SK-N-SH treated with all-trans-retinoic acid at 6 μM for 48 hours (cell line): ENCODE measurements around the gene TSGA10IP.

ENCODE experiments used
- ATAC-seq: fragments of 200-7000 bp; cut with Tn5 transposase; 3 replicates; pipeline ENCODE4 v1.9.1; 2020; ENCODE audit warnings: mild to moderate bottlenecking, moderate library complexity
- ARNTL ChIP-seq: fragments of 450-650 bp; formaldehyde crosslinking; IDR thresholded peaks from 2 replicates; pipeline ENCODE4 v1.5.0; 2020; ENCODE audit warnings: low read depth, mild to moderate bottlenecking, moderate library complexity, borderline replicate concordance
- BACH2 ChIP-seq: fragments of 250-450 bp; sonication (Bioruptor Pico); IDR thresholded peaks from 2 replicates; pipeline ENCODE4 v1.9.0; 2021; ENCODE audit warnings: mild to moderate bottlenecking, borderline replicate concordance
- CSDC2 ChIP-seq: fragments of 250-450 bp; sonication (Bioruptor Pico); IDR thresholded peaks from 2 replicates; pipeline ENCODE4 v1.5.0; 2020; ENCODE audit warnings: mild to moderate bottlenecking, moderate library complexity
- ESRRG ChIP-seq: fragments of 250-450 bp; sonication (Bioruptor Pico); IDR thresholded peaks from 2 replicates; pipeline ENCODE4 v1.6.1; 2021; ENCODE audit warnings: mild to moderate bottlenecking
- GLIS3 ChIP-seq: fragments of 250-450 bp; sonication (Bioruptor Pico); IDR thresholded peaks from 2 replicates; pipeline ENCODE4 v1.5.0; 2020; ENCODE audit warnings: mild to moderate bottlenecking, moderate library complexity
- ISL1 ChIP-seq: fragments of 250-450 bp; sonication (Bioruptor Pico); IDR thresholded peaks from 2 replicates; pipeline ENCODE4 v2.1.2; 2022; ENCODE audit warnings: mild to moderate bottlenecking, moderate library complexity
- PPARA ChIP-seq: fragments of 250-450 bp; sonication (Bioruptor Pico); IDR thresholded peaks from 2 replicates; pipeline ENCODE4 v1.5.0; 2020; ENCODE audit warnings: mild to moderate bottlenecking, borderline replicate concordance
- RARB ChIP-seq: fragments of 250-450 bp; sonication (Bioruptor Pico); IDR thresholded peaks from 2 replicates; pipeline ENCODE4 v1.8.0; 2021; ENCODE audit warnings: mild to moderate bottlenecking, moderate library complexity
- SNAI2 ChIP-seq: fragments of 250-450 bp; sonication (Bioruptor Pico); IDR thresholded peaks from 2 replicates; pipeline ENCODE4 v1.5.0; 2020; ENCODE audit warnings: mild to moderate bottlenecking, moderate library complexity
- TCF4 ChIP-seq: fragments of 250-450 bp; sonication (Bioruptor Pico); IDR thresholded peaks from 2 replicates; pipeline ENCODE4 v1.8.0; 2021; ENCODE audit warnings: mild to moderate bottlenecking, moderate library complexity, borderline replicate concordance
- ZFP3 ChIP-seq: fragments of 250-450 bp; sonication (Bioruptor Pico); IDR thresholded peaks from 2 replicates; pipeline ENCODE4 v1.5.0; 2020; ENCODE audit warnings: mild to moderate bottlenecking, moderate library complexity
- ZFP30 ChIP-seq: fragments of 450-650 bp; formaldehyde crosslinking; IDR thresholded peaks from 2 replicates; pipeline ENCODE4 v1.5.0; 2022; ENCODE audit warnings: mild to moderate bottlenecking, moderate library complexity
- ZNF565 ChIP-seq: fragments of 450-650 bp; formaldehyde crosslinking; conservative IDR thresholded peaks from 2 replicates; pipeline ENCODE4 v1.5.0; 2020; ENCODE audit warnings: low read depth, mild to moderate bottlenecking, moderate library complexity
- ZNF70 ChIP-seq: fragments of 450-650 bp; formaldehyde crosslinking; IDR thresholded peaks from 2 replicates; pipeline ENCODE4 v1.5.0; 2020; ENCODE audit warnings: mild to moderate bottlenecking, moderate library complexity
- ZNF8 ChIP-seq: fragments of 450-650 bp; formaldehyde crosslinking; IDR thresholded peaks from 2 replicates; pipeline ENCODE4 v1.5.0; 2020; ENCODE audit warnings: mild to moderate bottlenecking, moderate library complexity
- TF ChIP-seq, protein P1 (sequence below): fragments of 250-450 bp; sonication (Bioruptor Pico); IDR thresholded peaks from 2 replicates; pipeline ENCODE4 v1.5.1; 2020; ENCODE audit warnings: low read depth, mild to moderate bottlenecking, moderate library complexity
- TF ChIP-seq, protein P2 (sequence below): fragments of 250-450 bp; sonication (Bioruptor Pico); IDR thresholded peaks from 2 replicates; pipeline ENCODE4 v1.8.0; 2020; ENCODE audit warnings: mild to moderate bottlenecking, moderate library complexity, borderline replicate concordance
- TF ChIP-seq, protein P3 (sequence below): fragments of 250-450 bp; sonication (Bioruptor Pico); IDR thresholded peaks from 2 replicates; pipeline ENCODE4 v1.5.1; 2021; ENCODE audit warnings: mild to moderate bottlenecking, moderate library complexity
- TF ChIP-seq, protein P4 (sequence below): fragments of 250-450 bp; sonication (Bioruptor Pico); IDR thresholded peaks from 2 replicates; pipeline ENCODE4 v1.8.0; 2021; ENCODE audit warnings: low read depth, mild to moderate bottlenecking, moderate library complexity, borderline replicate concordance

TSGA10IP gene

DNA sequence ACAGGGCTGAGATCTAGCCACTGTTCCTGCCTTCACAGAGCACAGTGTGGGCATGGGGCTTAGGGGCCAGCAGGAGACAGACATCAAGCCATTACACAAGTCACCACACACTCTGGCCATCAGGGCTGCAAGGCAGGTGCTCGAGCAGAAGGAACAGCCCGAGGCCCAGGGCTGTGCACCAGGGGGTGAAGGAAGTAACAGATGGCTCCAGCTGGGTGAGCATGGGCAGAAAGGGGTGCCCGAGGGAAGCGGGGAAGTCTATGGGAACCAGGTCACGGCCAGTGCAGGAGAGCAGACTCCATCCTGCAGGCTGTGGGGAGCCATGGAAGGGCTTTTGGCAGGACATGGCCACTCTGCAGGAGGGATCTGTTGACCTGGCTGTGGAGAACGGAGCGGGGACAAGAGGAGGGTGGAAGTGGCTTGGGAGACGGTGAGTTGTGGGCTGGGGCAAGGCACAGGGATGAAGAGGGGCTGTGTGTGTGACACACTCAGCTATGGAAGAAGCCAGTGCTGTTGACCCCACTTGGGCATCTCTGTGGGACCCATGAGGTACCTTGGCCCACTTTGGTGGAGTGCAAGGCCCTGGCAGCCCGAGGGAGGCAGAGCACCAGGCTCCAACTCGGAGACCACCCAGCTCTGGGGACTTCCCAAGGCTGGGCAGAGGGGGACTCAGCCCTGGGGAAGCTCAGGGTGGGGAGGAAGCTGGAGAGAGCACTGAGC lies 30.0 kb upstream of the TSGA10IP start:
- ATAC-seq = peak; percentile 2
- no peak for TF ChIP-seq BACH2 (CRISPR knock-in tag)
- TF ChIP-seq ARNTL (CRISPR knock-in tag) = no peak
- no peak for TF ChIP-seq ZFP30
- TF ChIP-seq ZNF8 (CRISPR knock-in tag) = no peak
- no peak for TF ChIP-seq PPARA (CRISPR knock-in tag)
- no peak for TF ChIP-seq TCF4 (CRISPR knock-in tag)
- 0 out of 2 replicates have a peak, but pooled peaks have one; percentile 6 for TF ChIP-seq ZFP3 (CRISPR knock-in tag)
- TF ChIP-seq ZNF70 = no peak
- no peak for TF ChIP-seq SNAI2 (CRISPR knock-in tag)
- 0 out of 2 replicates have a peak, but pooled peaks have one; percentile 17 for TF ChIP-seq CSDC2 (CRISPR knock-in tag)
- no peak for TF ChIP-seq ISL1 (CRISPR knock-in tag)
- TF ChIP-seq, protein P1, sequence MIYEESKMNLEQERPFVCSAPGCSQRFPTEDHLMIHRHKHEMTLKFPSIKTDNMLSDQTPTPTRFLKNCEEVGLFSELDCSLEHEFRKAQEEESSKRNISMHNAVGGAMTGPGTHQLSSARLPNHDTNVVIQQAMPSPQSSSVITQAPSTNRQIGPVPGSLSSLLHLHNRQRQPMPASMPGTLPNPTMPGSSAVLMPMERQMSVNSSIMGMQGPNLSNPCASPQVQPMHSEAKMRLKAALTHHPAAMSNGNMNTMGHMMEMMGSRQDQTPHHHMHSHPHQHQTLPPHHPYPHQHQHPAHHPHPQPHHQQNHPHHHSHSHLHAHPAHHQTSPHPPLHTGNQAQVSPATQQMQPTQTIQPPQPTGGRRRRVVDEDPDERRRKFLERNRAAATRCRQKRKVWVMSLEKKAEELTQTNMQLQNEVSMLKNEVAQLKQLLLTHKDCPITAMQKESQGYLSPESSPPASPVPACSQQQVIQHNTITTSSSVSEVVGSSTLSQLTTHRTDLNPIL = no peak

DNA sequence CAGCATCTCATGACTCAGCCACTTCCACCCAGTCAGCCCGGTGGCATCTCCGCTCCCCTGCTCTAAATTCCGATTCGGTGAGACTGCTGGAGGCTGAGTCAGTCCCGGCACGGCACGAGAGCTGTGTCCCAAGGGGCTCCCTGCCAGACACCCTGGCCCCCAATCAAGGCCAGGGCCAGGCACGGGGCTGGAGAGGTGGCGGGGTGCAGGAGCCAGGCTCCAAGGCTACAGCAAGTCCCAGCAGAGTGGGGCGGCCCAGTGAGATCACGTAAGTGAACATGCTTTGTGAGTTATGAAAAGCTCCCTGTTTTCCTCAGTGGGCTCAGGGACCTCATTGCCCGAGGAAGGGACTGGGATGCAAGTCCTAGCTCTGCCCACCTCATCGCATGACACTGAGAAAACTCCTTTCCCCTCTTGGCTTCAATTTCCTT lies 29.4 kb upstream of the TSGA10IP start:
- peak; percentile 81 for ATAC-seq
- no peak for TF ChIP-seq CSDC2 (CRISPR knock-in tag)
- TF ChIP-seq, protein P1 = 0 out of 2 replicates have a peak, but pooled peaks have one; percentile 23
- peak; percentile 29; the same call in 1 of the 2 replicates for TF ChIP-seq ISL1 (CRISPR knock-in tag)
- TF ChIP-seq SNAI2 (CRISPR knock-in tag) = no peak
- TF ChIP-seq, protein P2, sequence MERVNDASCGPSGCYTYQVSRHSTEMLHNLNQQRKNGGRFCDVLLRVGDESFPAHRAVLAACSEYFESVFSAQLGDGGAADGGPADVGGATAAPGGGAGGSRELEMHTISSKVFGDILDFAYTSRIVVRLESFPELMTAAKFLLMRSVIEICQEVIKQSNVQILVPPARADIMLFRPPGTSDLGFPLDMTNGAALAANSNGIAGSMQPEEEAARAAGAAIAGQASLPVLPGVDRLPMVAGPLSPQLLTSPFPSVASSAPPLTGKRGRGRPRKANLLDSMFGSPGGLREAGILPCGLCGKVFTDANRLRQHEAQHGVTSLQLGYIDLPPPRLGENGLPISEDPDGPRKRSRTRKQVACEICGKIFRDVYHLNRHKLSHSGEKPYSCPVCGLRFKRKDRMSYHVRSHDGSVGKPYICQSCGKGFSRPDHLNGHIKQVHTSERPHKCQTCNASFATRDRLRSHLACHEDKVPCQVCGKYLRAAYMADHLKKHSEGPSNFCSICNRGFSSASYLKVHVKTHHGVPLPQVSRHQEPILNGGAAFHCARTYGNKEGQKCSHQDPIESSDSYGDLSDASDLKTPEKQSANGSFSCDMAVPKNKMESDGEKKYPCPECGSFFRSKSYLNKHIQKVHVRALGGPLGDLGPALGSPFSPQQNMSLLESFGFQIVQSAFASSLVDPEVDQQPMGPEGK (CRISPR knock-in tag) = peak; percentile 41; the same call in 1 of the 2 replicates

DNA sequence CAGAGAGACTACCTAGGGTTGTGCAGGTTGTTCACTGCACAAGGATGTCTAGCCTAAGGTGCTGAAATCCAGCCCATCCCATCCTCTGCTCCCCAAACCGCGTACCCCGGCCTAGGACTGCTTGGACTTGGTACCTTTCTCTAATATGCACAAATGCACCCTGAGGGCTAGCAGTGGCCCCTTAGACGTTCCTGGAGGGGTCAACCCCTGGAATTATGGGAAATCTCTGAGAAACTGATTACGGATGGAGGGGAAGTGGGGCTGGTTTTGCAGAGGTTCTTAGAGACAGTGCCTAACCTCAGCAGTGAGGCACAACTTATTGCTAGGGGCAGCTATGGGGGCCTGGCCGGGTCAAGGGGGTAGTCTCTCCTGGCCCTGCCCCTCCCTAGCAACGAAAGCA lies 28.9 kb upstream of the TSGA10IP start:
- TF ChIP-seq CSDC2 (CRISPR knock-in tag) (no peak), ESRRG (CRISPR knock-in tag) (no peak), ZFP30 (no peak), ZNF8 (CRISPR knock-in tag) (no peak)
- TF ChIP-seq, all 23 proteins: peak for 0

DNA sequence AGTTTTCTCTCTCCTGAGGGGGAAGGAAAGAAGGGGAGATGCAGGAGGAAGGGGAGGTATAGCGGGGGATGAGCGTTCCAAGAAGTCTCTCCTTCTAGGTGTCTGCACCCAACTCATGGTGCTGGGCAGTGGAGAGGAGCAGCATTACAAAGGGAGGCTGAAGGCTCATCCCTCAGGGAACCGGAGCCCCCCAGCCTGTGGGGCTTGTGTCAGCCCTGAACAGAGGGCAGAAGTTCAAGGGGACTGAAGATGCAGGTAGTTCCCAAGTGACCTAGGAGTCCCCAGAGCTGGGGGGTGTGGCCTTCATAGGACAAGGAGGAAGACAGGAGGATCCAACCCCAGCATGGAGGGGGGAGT lies 28.2 kb upstream of the TSGA10IP start:
- ATAC-seq = no peak
- no peak for TF ChIP-seq ZNF8 (CRISPR knock-in tag)
- TF ChIP-seq, protein P3, sequence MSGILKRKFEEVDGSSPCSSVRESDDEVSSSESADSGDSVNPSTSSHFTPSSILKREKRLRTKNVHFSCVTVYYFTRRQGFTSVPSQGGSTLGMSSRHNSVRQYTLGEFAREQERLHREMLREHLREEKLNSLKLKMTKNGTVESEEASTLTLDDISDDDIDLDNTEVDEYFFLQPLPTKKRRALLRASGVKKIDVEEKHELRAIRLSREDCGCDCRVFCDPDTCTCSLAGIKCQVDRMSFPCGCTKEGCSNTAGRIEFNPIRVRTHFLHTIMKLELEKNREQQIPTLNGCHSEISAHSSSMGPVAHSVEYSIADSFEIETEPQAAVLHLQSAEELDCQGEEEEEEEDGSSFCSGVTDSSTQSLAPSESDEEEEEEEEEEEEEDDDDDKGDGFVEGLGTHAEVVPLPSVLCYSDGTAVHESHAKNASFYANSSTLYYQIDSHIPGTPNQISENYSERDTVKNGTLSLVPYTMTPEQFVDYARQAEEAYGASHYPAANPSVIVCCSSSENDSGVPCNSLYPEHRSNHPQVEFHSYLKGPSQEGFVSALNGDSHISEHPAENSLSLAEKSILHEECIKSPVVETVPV = no peak
- no peak for TF ChIP-seq ESRRG (CRISPR knock-in tag)
- TF ChIP-seq RARB (CRISPR knock-in tag) = no peak
- TF ChIP-seq, protein P4, sequence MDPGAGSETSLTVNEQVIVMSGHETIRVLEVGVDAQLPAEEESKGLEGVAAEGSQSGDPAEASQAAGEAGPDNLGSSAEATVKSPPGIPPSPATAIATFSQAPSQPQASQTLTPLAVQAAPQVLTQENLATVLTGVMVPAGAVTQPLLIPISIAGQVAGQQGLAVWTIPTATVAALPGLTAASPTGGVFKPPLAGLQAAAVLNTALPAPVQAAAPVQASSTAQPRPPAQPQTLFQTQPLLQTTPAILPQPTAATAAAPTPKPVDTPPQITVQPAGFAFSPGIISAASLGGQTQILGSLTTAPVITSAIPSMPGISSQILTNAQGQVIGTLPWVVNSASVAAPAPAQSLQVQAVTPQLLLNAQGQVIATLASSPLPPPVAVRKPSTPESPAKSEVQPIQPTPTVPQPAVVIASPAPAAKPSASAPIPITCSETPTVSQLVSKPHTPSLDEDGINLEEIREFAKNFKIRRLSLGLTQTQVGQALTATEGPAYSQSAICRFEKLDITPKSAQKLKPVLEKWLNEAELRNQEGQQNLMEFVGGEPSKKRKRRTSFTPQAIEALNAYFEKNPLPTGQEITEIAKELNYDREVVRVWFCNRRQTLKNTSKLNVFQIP (CRISPR knock-in tag) = no peak
- TF ChIP-seq ZNF565 (CRISPR knock-in tag) = no peak
- TF ChIP-seq ZFP30 = no peak
- TF ChIP-seq BACH2 (CRISPR knock-in tag) = no peak
- no peak for TF ChIP-seq GLIS3 (CRISPR knock-in tag)

More for the DNA sequence above, 28.9 kb upstream of the TSGA10IP start:
- no peak for ATAC-seq
